ENCODE data around the gene RASGRF1. TPM values are rescaled to one million over a fixed set of nuclear protein-coding genes. Genes with fewer than 3 reads are reported as not detected.

RASGRF1 gene
- total RNA-seq, 1 donor from 2014 or later, result 2.8 TPM

DNA sequence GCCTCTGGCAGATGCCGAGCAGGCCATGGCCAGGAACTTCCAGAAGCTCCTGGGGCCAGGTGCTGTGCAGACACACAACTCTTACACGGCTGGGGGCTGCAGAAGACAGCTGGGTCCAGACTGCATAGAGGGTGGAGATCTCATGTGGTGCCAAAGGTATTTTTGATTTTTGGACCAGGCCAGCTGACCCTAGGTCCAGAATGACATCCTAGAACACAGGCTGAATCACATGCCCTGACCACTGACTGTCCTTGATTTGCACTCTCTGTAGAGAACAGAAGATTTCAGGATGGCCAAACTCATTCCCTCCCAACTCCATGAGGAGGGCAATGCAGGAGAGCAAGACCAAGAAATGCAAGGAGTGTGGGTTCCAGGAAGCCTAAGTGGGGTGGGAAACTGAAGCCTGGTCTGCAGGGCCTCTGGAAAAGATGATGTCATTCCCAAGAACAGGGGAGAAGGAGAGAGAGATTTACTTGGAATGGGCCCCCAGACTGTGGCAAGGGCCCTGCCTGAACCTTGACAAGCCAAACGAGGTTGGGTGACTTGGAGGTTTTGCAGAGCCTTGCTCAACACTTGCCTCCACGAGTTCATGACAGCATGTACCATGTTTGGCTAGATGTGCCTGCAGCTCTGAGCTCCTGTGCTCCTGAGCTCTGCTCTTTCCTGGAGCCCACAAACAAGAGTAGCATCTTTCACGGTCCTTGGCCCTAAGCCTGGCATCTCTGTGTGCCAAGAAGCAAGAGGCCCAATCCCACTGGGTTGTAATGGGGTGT is 107.2 kb downstream of the RASGRF1 start:
- DNase-seq, result no peak

DNA sequence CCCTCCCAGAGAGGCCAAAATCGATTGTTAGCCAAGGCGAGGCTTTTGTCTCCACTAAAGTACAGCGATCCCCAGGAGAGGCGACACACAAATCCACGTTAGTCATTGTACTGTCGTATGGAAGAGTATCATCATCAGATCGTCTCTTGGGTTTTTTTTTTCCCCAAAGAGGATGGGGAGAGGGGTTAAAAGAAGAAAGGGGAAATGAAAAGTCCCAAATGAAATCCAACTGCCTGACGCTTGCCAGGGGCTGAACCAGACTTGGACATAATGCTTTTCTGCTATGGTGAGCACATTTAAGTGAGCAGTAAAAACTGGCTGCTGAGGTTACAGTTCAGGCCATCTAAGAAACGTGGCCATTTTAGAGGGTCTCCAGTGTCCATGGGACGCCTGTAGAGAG is 107.8 kb downstream of the RASGRF1 start:
- no peak for DNase-seq

DNA sequence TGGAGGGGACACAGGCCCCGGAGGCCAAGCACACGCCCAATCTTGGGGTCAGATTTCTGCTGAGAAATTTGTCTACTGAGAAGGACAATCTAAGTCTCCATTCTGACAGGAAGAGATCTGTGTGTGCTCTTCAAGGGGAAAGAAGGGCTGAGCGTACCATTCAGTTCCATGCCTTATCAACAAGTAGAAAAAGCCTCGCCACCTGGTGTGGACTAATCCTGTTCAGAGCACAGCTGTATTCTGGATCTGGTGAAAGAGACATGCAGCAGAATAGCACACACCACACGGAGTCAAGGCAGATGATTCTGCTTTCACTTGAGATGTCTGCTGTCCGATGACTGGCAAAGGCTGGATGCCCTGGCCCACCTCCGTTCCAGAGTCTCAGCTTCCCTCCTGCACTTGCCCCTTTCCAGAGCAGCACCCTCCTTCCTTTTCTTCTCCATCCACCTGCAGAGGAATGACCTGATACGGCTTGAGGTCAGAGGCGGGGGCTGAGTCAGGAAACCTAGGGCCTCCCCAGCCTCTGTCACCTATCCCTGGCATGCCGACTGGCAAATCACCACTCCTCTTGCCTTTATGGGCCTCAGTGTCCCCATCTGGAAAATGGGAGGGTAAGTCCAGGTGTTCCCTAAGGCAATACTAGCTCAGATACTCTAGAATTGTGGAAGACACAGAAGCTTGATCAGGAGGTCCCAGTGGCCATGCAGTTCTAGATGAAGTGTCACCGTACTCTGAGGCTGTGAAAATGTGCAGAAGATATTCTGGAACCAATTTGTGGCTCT is 108.9 kb downstream of the RASGRF1 start:
- no peak for DNase-seq

- DNase-seq, result peak; percentile 29
These were observed 110.9 kb downstream of the RASGRF1 start for GRCh38 chr15:78979456-78980320.

GRCh38 chr15:78978601-78979179 is 111.9 kb downstream of the RASGRF1 start:
- DNase-seq, result no peak

- DNase-seq, result no peak
These were observed 112.8 kb downstream of the RASGRF1 start for GRCh38 chr15:78977591-78978347.

- DNase-seq, result no peak
These were observed 113.4 kb downstream of the RASGRF1 start for GRCh38 chr15:78977091-78977571.

GRCh38 chr15:78976691-78977090 is 113.9 kb downstream of the RASGRF1 start:
- DNase-seq, result no peak

- DNase-seq, result no peak
These were observed 116.2 kb downstream of the RASGRF1 start for GRCh38 chr15:78974272-78974918.

GRCh38 chr15:78969687-78970349 is 120.8 kb downstream of the RASGRF1 start:
- no peak for DNase-seq

GRCh38 chr15:78968539-78969271 is 121.9 kb downstream of the RASGRF1 start:
- no peak for DNase-seq

DNA sequence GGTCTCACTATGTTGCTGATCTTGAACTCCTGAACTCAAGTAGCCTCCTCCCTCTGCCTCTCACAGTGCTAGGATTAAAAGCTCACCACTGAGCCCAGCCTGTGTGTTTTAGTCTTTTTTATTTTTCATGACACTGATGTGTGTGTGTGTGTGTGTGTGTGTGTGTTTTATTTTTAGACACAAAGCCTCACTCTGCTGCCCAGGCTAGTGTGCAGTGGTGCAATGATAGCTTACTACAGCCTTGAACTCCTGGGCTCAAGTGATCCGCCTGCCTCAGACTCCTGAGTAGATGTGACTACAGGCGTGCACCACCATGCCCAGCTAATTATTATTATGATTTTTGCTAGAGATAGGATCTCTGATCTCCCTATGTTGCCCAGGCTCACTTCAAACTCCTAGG is 122.5 kb downstream of the RASGRF1 start:
- DNase-seq, result no peak

DNA sequence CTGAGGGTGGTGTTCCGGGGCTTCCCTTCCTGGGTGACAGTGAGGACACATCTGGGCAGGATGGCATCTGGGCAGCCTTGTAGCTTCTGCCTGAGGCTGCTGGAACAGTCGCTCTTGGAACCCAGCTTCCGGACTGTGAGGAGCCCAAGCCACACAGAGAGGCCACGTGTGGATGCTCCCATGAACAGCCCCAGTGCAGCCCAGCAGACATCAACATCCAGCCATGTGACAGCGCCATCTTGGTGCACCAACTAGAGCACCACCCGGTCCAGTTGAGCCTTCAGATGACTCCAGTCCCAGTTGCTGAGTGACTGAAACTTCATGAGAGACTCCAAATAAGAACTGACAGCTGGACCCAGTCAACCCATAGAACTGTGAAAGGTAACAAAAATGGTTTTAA is 130.3 kb downstream of the RASGRF1 start:
- no peak for DNase-seq

DNA sequence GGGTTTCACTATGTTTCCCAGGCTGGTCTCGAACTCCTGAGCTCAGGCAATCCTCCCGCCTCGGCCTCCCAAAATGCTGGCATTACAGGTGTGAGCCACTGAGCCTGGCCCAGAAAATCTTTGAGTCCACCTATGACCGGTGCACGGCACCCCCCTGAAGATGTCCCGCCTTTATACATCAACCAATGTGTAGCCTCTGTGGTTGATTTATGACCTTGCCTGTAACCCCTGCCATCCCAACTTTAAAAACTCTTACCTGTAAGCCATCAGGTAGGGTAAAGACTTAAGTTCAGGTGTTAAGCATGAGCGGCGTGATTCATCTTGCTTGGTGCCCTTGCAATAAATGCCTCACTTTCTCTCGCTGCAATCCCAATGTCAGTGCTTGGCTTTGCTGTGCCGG is 131.2 kb downstream of the RASGRF1 start:
- DNase-seq, result no peak

- DNase-seq, result no peak
These were observed 133.0 kb downstream of the RASGRF1 start for GRCh38 chr15:78957416-78958093.

GRCh38 chr15:78956937-78957336 is 133.6 kb downstream of the RASGRF1 start:
- no peak for DNase-seq

DNA sequence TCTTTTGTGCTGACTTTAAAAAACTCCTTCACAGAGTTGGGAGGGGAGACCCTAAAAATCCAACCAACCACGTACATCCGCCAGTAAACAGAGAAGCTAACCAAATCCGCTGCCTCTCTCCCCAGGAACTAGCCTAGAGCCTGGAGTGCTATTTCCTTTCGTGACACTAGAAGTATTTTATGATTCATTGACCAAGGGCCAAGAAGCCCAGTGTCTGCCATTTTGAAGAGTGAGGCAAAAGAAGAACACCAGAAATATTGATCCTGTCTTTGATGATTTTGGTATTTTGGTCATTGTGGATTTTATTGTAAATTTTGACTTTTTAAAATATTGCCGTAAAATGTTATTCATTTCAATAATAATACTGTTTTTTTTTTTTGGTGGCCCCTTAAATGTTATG is 135.2 kb downstream of the RASGRF1 start:
- DNase-seq, result no peak

DNA sequence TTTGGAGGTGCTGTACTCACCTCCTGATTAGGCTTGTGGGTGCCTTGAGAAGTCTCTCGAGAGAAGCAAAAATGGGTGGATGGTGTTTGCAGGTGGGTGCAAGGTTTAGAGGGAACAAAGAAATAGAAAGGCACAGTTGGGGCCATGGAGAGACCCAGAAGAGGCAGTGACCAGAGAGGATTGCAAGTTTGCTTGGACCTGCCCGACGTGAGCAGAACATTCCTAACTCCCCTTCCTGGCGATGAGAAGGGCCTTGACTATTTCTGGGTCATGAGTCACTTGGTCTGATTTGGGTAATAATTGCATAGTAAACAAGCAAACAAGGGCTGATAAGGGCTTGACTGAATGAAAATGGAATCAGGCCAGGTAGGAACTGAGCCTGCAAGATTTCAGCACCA is 138.7 kb downstream of the RASGRF1 start:
- no peak for DNase-seq

All from occipital lobe (tissue), 2 donors.